ENCODE data around the gene OR7G2.
"Not testable (repeated sequence)": the region's sequence is repeated elsewhere in the genome, so short reads cannot be mapped to it uniquely, and the experiment has no call there.

Gene OR7G2

DNA sequence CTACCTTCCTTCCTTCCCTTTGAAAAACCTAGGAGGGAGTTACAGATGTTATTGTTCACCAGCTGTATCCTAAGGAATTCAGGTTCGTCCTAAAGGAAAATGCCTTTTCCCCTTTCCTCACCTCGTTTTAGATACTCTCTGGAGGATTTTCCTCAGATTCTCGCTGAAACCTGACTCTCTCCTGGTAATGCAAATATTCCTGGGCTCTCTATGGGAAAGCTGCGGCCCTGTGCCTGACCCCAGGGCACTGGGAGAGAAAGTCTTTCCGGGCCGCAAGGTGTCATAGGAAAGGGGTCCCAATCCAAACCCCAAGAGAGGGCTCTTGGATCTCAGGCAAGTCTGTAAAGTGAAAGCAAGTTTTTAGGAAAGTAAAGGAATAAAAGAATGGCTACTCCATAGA is 33.5 kb downstream of the OR7G2 start:
- DNase-seq, result no peak

DNA sequence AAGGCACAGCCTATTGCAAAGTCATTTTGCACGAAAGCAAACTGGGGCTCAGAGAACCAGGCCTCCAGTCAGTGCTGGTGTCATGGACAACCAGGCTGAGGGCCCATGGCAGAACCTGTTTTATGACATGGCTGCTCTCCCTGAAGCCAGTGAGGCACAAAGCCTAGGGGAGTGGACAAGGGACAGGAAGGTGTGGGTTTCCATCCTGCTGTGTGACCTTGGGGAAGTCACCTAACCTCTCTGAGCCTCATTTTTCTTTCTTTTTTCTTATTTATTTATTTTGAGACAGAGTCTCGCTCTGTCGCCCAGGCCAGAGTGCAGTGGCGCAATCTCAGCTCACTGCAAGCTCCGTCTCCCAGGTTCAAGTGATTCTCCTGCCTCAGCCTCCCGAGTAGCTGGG is 35.6 kb downstream of the OR7G2 start:
- not testable (repeated sequence) for DNase-seq

DNA sequence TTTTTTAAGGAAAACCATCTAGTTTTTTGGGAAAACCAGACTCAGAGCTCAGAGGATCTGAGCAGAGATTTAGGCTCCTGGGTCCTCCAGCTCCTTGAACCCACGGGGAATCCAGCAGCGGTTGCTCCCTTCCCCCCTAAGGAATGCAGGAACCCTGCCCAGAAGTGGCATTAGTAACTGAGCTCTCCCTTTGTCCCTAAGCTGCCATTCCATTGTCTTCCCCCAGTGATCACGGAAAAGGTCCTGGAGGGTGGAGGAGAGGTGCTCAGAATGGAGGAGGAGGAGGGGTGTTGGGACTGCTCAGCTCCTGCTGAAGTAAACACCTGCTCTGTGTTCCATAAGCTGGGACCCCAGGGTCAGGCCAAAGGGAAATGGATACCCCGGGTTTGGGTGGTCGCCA is 37.2 kb downstream of the OR7G2 start:
- no peak for DNase-seq

DNA sequence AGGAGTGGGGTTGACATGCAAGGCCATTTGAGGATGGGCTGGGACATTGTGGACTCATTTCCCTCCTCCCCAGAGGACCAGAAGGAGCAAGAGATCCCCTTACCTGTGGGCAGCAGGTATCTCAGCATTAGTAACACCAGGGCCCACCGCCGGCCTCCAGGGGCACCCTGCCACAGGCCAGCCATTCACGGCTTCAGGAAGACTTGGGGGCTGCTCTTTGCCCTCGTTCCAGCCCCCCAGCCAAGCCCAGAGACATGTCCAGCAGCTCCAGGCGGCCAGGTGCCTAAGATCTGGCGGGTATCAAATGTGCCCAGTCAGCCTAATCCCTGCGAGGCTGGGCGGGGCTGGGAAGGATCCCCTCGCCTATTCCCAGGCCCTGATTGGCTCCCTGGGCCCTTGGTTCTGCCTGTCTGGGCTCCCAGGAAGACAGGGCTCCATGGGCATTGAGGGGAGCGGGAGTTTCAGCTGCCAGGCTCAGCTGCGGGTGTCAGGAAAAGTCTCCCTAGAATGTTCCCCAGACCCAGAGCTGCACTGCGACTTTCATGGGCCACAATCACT is 41.7 kb downstream of the OR7G2 start:
- no peak for DNase-seq

DNA sequence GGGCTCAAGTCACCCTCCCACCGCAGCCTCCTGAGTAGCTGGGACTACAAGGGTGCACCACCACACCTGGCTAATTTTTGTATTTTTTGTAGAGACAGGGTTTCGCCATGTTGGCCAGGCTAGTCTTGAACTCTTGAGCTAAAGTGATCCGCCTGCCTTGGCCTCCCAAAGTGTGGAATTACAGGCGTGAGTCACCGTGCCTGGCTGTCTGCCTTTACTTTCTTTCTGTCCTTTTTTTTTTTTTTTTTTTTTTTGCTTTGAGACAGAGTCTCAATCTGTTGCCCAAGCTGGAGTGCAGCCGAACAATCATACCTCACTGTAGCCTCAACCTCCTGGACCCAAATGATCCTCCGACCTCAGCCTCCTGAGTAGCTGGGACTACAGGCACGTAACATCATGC is 45.4 kb downstream of the OR7G2 start:
- no peak for DNase-seq

DNA sequence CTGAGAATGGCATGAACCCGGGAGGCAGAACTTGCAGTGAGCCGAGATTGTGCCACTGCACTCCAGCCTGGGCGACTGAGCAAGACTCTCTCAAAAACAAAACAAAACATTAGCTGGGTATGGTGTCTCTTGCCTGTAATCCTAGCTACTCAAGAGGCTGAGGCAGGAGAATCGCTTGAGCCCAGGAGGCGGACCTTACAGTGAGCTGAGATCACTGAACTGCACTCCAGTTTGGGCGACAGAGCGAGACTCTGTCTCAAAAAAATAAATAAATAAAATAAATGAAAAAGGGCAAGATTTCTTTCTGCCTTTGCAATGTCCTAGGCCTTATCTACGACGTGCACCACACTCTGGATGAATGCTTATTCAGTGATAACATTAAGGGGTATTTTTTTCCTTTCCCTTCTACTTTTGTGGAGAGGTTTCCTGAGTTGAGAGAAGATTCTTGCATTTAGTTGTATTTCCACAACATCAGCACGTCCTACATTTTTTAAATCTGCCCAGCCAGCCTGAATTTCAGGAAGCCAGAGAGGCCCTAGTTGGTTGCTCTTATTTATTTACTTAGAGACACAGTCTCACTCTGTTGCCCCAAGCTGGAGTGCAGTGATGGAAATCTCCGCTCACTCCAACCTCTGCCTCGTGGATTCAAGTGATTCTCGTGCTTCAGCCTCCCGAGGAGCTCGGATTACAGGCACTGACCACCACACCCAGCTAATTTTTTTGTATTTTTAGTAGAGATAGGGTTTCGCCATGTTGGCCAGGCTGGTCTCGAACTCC is 46.5 kb downstream of the OR7G2 start:
- peak; percentile 34 for DNase-seq

DNA sequence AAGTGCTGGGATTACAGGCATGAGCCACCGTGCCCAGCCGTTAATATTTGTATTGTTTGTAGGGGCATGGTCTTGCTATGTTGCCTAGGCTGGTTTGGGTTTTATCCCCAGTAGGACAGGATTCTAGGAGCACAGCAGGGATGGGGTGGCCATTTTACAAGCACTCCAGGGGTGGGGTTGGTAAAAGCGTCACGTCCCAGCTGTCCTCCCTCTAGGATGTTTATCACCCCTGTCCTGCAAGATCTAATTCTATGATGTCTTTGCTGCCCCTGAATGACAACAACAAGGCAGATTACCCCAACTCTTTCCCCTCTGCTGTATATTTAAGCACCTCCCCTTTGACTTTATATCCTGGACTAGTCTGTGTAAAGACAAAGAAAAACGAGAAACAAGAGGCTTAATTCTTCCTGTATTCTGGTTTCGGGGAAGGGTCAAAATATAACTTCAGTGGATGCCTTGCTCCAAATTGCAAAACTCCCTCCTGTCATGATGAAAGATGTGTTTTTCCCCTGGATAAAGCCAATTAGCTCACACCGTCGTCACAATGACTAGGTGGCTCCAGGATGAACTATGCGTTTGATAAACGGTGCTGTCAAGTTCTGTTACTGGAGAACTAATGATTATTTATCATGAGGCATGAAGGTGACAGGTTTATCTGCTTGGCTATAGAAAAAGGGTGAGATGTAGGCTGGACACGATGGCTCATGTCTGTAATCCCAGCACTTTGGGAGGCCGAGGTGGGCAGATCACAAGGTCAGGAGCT is 48.2 kb downstream of the OR7G2 start:
- peak; percentile 40 for DNase-seq

DNA sequence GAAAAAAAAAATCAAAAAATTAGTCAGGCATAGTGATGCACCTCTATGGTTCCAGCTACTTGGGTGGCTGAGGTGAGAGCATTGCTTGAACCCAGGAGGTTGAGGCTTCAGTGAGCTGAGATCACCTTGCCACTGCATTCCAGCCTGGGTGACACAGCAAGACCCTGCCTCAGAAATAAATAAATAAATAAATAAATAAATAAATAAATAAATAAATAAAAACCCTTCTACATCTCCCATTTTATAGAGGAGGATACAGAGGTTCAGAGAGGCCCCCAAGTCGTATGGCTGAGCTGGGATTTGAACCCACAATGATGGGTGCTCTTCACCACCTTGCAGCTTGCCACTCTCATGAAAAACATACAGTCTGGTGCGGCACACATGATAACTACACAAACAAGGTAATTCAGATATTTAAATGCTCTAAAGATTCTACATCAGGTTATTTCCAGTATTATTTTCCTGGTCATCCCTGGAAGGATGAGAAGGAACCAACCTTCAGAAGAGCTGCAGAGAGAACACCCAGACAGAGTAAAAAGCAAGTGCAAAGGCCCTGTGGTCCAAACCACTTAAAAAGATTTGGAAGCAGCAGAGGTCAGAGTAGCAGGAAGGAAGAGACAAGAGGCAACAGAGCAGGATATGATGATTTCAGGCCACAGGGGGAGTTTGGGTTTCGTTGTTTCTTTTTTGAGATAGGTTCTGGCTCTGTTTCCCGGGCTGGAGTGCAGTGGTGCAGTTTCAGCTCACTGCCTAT is 49.6 kb downstream of the OR7G2 start:
- no peak for DNase-seq

DNA sequence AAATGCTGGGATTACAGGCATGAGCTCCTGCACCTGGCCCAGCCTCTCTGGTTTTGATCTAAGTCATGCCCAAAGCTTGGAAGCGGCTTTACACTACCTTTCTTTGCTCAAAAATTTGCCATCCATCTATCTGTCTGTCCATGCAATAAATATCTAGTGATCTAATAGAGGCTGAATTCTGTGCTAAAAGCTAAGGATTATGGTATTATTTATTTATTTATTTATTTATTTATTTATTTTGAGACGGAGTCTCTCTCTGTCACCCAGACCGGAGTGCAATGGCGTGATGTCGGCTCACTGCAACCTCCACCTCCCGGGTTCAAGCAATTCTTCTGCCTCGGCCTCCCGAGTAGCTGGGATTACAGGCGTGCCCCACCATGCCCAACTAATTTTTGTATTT is 51.1 kb downstream of the OR7G2 start:
- DNase-seq, result not testable (repeated sequence)

DNA sequence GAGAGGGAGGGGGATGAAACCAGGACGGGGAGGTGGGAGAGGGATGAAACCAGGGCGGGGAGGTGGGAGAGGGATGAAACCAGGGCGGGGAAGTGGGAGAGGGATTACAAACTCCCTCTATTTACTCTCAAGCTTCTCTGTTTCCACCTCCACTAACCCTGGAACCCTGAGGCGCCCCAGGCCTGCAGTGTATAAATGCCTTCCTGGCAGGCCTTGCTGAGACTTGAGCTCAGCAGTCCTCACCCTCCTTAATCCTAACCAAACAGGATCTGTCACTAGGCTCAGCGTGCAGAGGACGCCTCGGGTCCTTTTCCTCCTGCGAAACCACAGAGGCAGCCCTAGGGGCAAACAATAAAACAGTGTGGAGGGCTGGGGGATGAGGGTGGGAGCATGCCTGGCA is 52.5 kb downstream of the OR7G2 start:
- no peak for DNase-seq

DNA sequence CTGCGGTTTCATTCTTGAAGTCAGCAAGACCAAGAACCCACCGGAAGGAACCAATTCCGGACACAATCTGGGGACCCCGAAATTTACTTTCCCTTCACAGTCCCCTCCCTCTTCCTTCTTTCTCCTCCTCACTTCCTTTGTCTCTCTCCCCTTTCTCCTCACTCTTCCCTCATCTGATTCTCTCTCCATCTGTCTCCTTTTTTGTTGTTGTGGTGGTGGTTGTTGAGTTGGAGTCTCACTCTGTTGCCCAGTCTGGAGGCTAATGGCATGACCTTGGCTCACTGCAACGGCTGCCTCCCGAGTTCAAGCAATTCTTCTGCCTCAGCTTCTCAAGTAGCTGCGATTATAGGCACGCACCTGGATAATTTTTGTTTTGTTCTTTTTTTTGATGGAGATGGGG is 53.1 kb downstream of the OR7G2 start:
- no peak for DNase-seq

DNA sequence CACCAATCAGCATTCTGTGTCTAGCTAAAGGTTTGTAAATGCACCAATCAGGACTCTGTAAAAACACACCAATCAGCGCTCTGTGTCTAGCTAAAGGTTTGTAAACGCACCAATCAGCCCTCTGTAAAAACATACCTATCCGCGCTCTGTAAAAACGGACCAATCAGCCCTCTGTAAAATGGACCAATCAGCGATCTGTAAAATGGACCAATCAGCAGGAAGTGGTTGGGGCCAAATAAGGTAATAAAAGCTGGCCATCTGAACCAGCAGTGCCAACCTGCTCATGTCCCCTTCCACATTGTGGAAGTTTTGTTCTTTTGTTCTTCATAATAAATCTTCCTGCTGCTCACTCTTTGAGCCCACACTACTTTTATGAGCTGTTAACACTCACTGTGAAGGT is 53.6 kb downstream of the OR7G2 start:
- not testable (repeated sequence) for DNase-seq

DNA sequence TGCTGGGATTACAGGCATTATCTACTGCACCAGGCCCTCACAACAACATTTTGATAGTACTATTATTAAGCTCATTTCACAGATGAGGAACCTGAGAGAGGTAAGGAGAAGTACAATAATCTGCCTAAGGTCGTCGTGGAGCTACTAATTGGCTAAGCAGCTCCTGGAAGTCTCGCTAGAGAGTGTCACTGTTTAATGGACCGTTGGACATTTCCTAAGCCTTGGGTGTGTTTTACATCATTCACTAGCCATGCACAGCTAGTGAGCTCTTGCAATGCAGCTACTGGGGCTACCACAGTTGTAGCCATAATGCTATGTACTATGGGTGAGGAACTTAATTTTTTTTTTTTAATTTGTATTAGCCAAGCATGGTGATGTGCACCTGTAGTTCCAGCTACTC is 54.4 kb downstream of the OR7G2 start:
- DNase-seq, result no peak
